WTC11 (cell line): ENCODE measurements around the gene SMIM22. TPM values are rescaled to one million over a fixed set of nuclear protein-coding genes. Genes with fewer than 3 reads are reported as not detected.

Experiments used
- ATAC-seq: fragments of 200-7000 bp; cut with Tn5 transposase; 2 replicates; pipeline ENCODE4 v1.10.0; 2021; ENCODE audit warnings: mild to moderate bottlenecking, moderate library complexity
- CTCF ChIA-PET: fragments of 300-600 bp; sonication (Branson Sonifier 250); formaldehyde crosslinking; loops from one replicate; lab custom pipeline; 2021; ENCODE audit warnings: antibody characterized with exemption; lab: Charles Lee
- POLR2A ChIA-PET: fragments of 350-600 bp; sonication (Branson Sonifier 250); formaldehyde crosslinking; loops from one replicate; lab custom pipeline; 2021; ENCODE audit warnings: antibody characterized with exemption; lab: Charles Lee
- DNase-seq: peaks from one replicate; pipeline ENCODE4 v3.0.0; 2021; ENCODE audit warnings: low spot score
- H3K27ac Mint-ChIP-seq: 2 replicates; pipeline ENCODE4 v1.8.0; 2021; ENCODE audit warnings: mixed read lengths
- H3K27me3 Mint-ChIP-seq: 2 replicates; pipeline ENCODE4 v1.8.0; 2021; ENCODE audit warnings: low read depth, mild to moderate bottlenecking, moderate library complexity, mixed read lengths
- H3K36me3 Mint-ChIP-seq: 2 replicates; pipeline ENCODE4 v1.8.0; 2021; ENCODE audit warnings: mixed read lengths
- H3K4me1 Mint-ChIP-seq: 2 replicates; pipeline ENCODE4 v1.8.0; 2022; ENCODE audit warnings: mixed read lengths
- H3K4me3 Mint-ChIP-seq: 2 replicates; pipeline ENCODE4 v1.8.0; 2021; ENCODE audit warnings: mild to moderate bottlenecking, moderate library complexity, mixed read lengths
- H3K9me3 Mint-ChIP-seq: 2 replicates; pipeline ENCODE4 v1.8.0; 2021; ENCODE audit warnings: mixed read lengths
- E2F4 ChIP-seq: sonication (generic); formaldehyde crosslinking; IDR thresholded peaks from 2 replicates; pipeline ENCODE4 v1.8.1; 2022; ENCODE audit warnings: low read depth, mild to moderate bottlenecking, moderate library complexity, missing genetic modification reagents, borderline replicate concordance
- EMX1 ChIP-seq: fragments of 250-450 bp; sonication (Bioruptor Pico); IDR thresholded peaks from 2 replicates; pipeline ENCODE4 v1.8.0; 2021; ENCODE audit warnings: mild to moderate bottlenecking
- PRDM15 ChIP-seq: sonication (generic); formaldehyde crosslinking; IDR thresholded peaks from 2 replicates; pipeline ENCODE4 v1.8.0; 2022; ENCODE audit warnings: missing genetic modification reagents
- TEAD4 ChIP-seq: sonication (generic); formaldehyde crosslinking; IDR thresholded peaks from 2 replicates; pipeline ENCODE4 v1.8.0; 2022; ENCODE audit warnings: mild to moderate bottlenecking, missing genetic modification reagents
- ZBTB21 ChIP-seq: sonication (generic); formaldehyde crosslinking; IDR thresholded peaks from 2 replicates; pipeline ENCODE4 v1.8.1; 2023; ENCODE audit warnings: mild to moderate bottlenecking, missing genetic modification reagents, borderline replicate concordance
- ZMAT4 ChIP-seq: fragments of 250-450 bp; sonication (Bioruptor Pico); IDR thresholded peaks from 2 replicates; pipeline ENCODE4 v1.9.0; 2021; ENCODE audit warnings: mild to moderate bottlenecking
- ZNF281 ChIP-seq: sonication (generic); formaldehyde crosslinking; IDR thresholded peaks from 2 replicates; pipeline ENCODE4 v1.8.0; 2023; ENCODE audit warnings: mild to moderate bottlenecking, missing genetic modification reagents
- ZNF532 ChIP-seq: fragments of 250-450 bp; sonication (Bioruptor Pico); IDR thresholded peaks from 2 replicates; pipeline ENCODE4 v1.9.0; 2021; ENCODE audit warnings: mild to moderate bottlenecking, borderline replicate concordance
- total RNA-seq: library from RNA; stranded (reverse); gene quantifications from 3 replicates; pipeline ENCODE4 v1.2.3, GENCODE V29; 2021

SMIM22 gene
- total RNA-seq, 1 experiment from 2014 or later: not detected

- TF ChIP-seq ZNF532 (CRISPR knock-in tag) (no peak), ZMAT4 (no peak), ZBTB21 (CRISPR knock-in tag) (no peak), EMX1 (no peak)
These were observed 20.2 kb upstream of the SMIM22 start (continued) for GRCh38 chr16:4775005-4775404.

GRCh38 chr16:4776141-4776705 is 18.9 kb upstream of the SMIM22 start:
- no peak overlapping the region for H3K27ac Mint-ChIP-seq

More at GRCh38 chr16:4776141-4776705, 18.9 kb upstream of the SMIM22 start:
- DNase-seq (no peak), ATAC-seq (no peak)
- Mint-ChIP-seq H3K9me3 (no peaks in the 10 kb centered on the region), H3K4me3 (no peak overlapping the region), H3K27me3 (no peaks in the 10 kb centered on the region), H3K4me1 (no peaks in the 10 kb centered on the region), H3K36me3 (no peaks in the 10 kb centered on the region)
- TF ChIP-seq E2F4 (CRISPR knock-in tag) (no peak), TEAD4 (CRISPR knock-in tag) (no peak), PRDM15 (CRISPR knock-in tag) (no peak), ZNF281 (no peak)
- ChIA-PET CTCF (interaction anchor here (0.7 to 1.2 kb wide), 2 partner anchors 11 to 32 kb away, joined by 3 read pairs; partner anchors contain the start of gene SEPTIN12), POLR2A (no interaction called here)
